HL-60/S4 treated with phorbol 12-myristate 13-acetate at 8.2 ng/mL for 4 days and 3 days (cell line): ENCODE measurements around the gene PTPRN2.
"Not testable (repeated sequence)": the region's sequence is repeated elsewhere in the genome, so short reads cannot be mapped to it uniquely, and the experiment has no call there.

ENCODE experiments used
- in situ Hi-C: fragments of 300-500 bp; cut with MboI; formaldehyde crosslinking; loops from 2 replicates; pipeline ENCODE4 v1.15.0; 2022; ENCODE audit warnings: low sequenced_read_pairs

PTPRN2 gene

DNA sequence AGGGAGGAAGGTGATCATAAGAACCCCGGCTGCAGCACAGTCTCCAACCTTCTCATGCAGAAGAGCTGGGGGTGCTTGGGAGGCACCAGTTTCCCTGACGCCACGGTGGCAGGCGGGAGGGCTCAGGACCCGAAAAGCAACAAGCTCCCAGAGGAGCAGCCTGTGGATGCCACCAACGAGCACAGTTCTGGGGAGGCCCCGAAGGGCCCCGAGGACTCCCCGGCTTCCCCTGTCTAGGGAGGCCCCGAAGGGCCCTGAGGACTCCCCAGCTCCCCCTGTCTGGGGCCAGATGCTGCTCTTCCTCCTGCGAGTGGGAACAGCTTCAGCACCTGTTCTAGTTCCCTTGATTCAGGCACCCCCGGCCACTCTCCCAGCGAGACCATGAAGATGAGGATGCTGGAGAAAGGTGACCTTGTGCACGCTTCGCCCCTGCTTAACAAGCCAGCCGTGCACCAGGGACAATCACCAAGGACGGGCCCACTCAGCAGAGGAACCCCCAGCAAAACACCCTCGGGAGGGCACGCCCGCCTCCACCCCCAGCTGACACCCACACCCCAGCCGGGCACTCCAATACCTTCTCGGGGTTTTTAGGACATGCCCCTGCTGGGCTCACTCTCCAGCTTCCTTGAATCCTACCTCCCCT is 112.5 kb downstream of the PTPRN2 start:
- in situ Hi-C loops: no loop called here

- in situ Hi-C loops: no loop called here
These were observed 113.1 kb downstream of the PTPRN2 start for GRCh38 chr7:158474488-158474887.

DNA sequence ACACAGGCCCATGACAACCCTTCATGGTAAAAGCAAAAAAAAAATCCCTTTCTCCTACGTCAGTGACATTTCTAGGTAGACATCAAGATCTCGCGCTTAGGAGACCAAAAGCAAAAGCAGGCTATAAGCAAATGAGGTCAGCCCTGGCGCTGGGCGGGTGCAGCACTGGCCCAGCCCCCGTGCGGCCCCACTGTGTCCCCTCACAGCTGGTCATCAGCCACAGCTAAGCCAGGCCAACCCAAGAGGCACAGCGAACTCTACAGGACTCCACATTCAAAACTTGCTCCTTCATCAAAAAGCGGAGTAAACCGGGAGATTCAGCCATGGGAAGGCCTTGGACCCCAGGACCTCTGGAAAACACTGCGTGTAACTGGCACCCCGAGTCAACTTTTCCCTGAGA is 113.7 kb downstream of the PTPRN2 start:
- in situ Hi-C loops: no loop called here

DNA sequence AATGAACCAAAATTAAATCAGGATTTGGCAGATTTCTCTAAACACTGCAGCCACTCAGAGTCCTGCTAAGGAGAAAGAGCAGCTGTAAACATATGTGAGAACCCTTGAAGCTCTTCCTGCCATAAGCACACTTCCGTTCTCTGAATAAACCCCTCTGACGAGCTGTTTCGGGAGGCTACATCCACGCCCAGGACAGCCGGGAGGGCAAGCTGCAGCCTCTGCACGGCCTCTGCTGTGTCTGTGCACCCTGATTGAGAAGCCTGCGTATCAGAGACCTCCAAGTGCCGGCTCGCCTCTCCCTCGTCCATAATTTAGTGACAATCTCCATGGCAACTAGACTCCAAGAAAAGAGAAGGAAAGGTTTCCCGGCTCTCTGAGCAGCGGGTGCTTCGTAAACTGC is 114.4 kb downstream of the PTPRN2 start:
- in situ Hi-C loops: no loop called here

GRCh38 chr7:158472596-158472995 is 115.0 kb downstream of the PTPRN2 start:
- in situ Hi-C loops: no loop called here

DNA sequence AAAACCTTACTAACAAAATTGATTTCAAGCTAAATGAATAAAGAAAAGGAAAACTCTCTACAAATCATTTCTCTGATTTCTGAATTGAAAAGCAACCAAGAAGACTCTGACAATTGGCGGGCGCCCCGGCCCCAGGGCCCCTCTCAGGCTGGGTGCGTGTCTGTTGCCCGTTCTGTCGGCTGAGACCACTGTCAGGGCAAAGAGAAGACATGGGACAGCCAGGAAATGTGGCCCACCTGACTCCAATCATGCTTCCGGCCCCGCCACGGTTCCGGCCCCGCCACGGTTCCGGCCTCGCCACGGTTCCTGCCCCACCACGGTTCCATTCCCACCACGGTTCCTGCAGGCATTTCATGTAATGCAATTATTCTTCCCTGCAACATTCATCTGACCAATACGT is 115.9 kb downstream of the PTPRN2 start:
- in situ Hi-C loops: no loop called here

DNA sequence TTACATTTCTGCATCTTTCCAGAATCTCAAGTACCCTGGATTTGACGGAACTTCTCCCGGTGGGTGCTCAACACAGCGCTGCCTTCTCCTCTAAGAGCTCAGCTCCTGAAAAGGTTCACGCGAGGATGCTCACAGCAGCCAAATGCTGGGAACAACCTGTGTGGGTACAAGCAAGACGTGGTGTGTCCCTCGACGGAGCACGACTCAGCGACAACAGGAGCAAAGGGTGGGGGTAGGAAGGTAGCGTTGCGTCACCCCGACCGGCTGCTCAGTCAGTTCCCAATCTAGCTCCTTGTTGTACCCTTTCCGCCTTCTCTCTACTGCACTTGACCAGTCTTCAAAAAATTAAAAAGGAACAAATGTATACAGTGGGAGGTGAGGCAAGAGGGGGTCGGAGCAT is 117.3 kb downstream of the PTPRN2 start:
- in situ Hi-C loops: no loop called here

- in situ Hi-C loops: no loop called here
These were observed 118.1 kb downstream of the PTPRN2 start for GRCh38 chr7:158469396-158470051.

GRCh38 chr7:158468700-158469296 is 118.8 kb downstream of the PTPRN2 start:
- in situ Hi-C loops: no loop called here

- in situ Hi-C loops: no loop called here
These were observed 119.4 kb downstream of the PTPRN2 start for GRCh38 chr7:158468181-158468580.

- in situ Hi-C loops: no loop called here
These were observed 120.1 kb downstream of the PTPRN2 start for GRCh38 chr7:158467562-158467961.

- in situ Hi-C loops: no loop called here
These were observed 124.3 kb downstream of the PTPRN2 start for GRCh38 chr7:158463317-158463716.

GRCh38 chr7:158461824-158462223 is 125.8 kb downstream of the PTPRN2 start:
- in situ Hi-C loops: no loop called here

DNA sequence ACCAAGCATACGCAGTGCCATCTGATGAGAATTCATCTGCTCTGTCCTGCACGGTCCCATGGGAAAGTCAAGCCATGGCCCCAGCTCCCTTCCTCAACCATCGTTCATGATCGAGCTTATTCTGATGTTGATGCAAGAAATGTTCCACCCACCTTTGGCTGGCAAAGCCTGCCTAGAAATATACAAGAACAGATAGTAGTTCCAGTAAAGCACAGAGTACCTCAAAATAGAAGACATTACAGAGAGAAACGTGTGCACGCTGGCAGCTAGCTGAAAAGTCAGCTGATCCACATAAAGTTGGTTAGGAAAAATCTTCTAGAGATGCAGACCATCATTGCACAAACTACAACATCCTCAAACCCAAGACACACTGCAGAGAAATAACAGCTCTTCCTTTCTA is 127.0 kb downstream of the PTPRN2 start:
- in situ Hi-C loops: no loop called here

- in situ Hi-C loops: no loop called here
These were observed 128.8 kb downstream of the PTPRN2 start for GRCh38 chr7:158458716-158459282.

DNA sequence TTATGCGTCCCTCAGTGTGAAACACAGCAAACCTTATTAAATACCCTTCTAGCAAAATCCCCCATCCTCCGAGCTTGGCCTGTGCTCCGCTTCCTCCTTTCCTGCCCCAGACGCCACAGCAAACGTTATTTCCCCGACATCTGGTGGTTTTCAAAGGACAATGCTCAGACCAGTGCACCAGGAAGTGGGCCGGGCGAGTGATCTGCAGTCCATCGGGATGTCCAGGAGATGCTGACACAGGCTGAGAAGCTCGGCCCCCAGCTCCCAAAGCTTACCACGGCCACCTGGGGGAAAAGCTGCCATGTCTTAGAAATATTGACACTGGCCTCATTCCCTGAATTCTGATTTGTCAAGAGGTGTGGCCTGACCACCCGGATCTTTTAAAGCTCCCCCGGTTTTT is 129.5 kb downstream of the PTPRN2 start:
- in situ Hi-C loops: no loop called here

GRCh38 chr7:158457586-158457985 is 130.0 kb downstream of the PTPRN2 start:
- in situ Hi-C loops: not testable (repeated sequence)

- in situ Hi-C loops: no loop called here
These were observed 133.0 kb downstream of the PTPRN2 start for GRCh38 chr7:158454631-158455030.

DNA sequence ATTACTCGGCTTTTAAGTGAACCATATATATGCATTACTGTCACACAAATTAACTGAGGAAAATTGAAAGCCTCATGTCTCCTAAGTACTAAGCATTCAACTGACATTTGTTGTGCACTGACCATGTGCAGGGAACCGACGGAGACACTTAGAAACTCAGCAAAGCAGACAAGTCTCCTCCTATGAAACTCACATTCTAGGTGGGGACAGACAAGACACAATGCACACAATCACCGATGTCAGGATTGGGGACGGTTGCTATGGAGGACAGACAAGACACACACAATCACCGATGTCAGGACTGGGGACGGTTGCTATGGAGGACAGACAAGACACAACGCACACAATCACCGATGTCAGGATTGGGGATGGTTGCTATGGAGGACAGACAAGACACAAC is 134.0 kb downstream of the PTPRN2 start:
- in situ Hi-C loops: no loop called here

DNA sequence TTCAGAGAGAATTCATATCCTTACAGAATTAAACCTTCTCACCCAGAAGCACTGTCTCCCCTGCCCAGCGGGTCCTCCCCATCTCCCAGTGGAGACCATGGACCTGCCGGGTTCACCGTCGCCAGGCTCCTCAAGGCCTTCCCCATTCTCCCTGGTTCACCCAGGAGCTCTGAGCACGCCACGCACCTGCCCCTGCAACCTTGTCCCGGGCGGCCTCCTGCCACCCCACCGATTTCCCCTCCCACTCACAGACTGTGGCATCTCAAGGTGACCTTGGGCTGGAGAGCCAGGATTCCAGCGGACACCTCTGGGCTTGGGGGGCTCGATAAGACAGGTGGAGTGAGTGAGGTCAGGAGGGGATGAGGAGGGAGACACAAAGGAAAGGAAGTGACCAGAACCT is 135.3 kb downstream of the PTPRN2 start:
- in situ Hi-C loops: no loop called here

GRCh38 chr7:158450476-158451124 is 137.0 kb downstream of the PTPRN2 start:
- in situ Hi-C loops: no loop called here

DNA sequence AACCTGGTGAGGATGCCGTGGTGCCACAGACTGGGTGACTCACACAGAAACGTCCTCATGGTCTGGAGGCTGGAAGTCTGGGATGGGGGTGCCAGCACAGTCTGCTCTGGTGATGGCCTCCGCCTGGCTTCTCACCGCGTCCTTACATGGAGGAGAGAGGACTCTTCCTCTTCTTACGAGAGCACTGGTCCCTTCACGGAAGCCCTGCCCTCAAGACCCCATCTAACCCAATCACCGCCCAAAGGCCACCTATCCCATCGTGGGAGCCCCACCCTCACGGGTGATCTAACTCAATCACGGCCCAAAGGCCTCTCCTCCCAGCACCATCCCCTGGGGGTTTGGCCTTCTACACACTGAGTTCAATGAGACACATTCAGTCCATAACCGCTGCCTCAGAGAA is 137.7 kb downstream of the PTPRN2 start:
- in situ Hi-C loops: no loop called here
